Naive thymus-derived CD8-positive, alpha-beta T cell (primary cell): Measurements from ENCODE around the gene CNOT11. TPM values are rescaled to one million over a fixed set of nuclear protein-coding genes. Genes with fewer than 3 reads are reported as not detected.
"Not testable (repeated sequence)": the region's sequence is repeated elsewhere in the genome, so short reads cannot be mapped to it uniquely, and the experiment has no call there.

Experiments used
- ATAC-seq, 2 donors: fragments of 150-1000 bp; cut with Tn5 transposase in 1 of 2; sonication (Bioruptor Pico), chemical (Tn5 transposase) in 1 of 2; 1 replicate in 1 of 2; 2 replicates in 1 of 2; pipeline ENCODE4 v1.10.0; 2021; ENCODE audit warnings: mild to moderate bottlenecking in 2 of 2, moderate library complexity in 2 of 2
- POLR2A ChIA-PET: fragments of 350-600 bp; sonication (Branson Sonifier 250); formaldehyde crosslinking; loops from one replicate; lab custom pipeline; 2021; ENCODE audit warnings: antibody characterized with exemption; lab: Charles Lee
- DNase-seq, 10 donors: peaks; one replicate each; pipeline versions ENCODE4 v3.0.0 to v3.0.0-alpha.2; 2020 to 2022
- H3K27ac Mint-ChIP-seq, 10 donors: one replicate each; pipeline ENCODE4 v1.8.0; 2020 to 2022; ENCODE audit warnings: mild to moderate bottlenecking in 10 of 10, mixed read lengths in 10 of 10, moderate library complexity in 4 of 10, inconsistent platforms in 1 of 10
- H3K27me3 Mint-ChIP-seq, 5 donors: one replicate each; pipeline ENCODE4 v1.8.0; 2021 to 2022; ENCODE audit warnings: mixed read lengths in 5 of 5
- H3K36me3 Mint-ChIP-seq, 3 donors: one replicate each; pipeline ENCODE4 v1.8.0; 2020 to 2022; ENCODE audit warnings: mixed read lengths in 3 of 3, mild to moderate bottlenecking in 2 of 3, inconsistent platforms in 1 of 3
- H3K4me1 Mint-ChIP-seq, 4 donors: one replicate each; pipeline ENCODE4 v1.8.0; 2021 to 2022; ENCODE audit warnings: mixed read lengths in 4 of 4
- H3K4me3 Mint-ChIP-seq, 10 donors: one replicate each; pipeline ENCODE4 v1.8.0; 2020 to 2022; ENCODE audit warnings: mild to moderate bottlenecking in 10 of 10, mixed read lengths in 10 of 10, moderate library complexity in 6 of 10, inconsistent platforms in 1 of 10
- H3K9me3 Mint-ChIP-seq, 9 donors: one replicate each; pipeline ENCODE4 v1.8.0; 2020 to 2022; ENCODE audit warnings: mixed read lengths in 9 of 9, mild to moderate bottlenecking in 3 of 9, inconsistent platforms in 1 of 9, moderate library complexity in 1 of 9
- polyA plus RNA-seq, 3 donors: library from polyadenylated mRNA; unstranded; fragments of 300-500 nt; fragmentation: Illumina TruSeq; gene quantifications; one replicate each; pipeline ENCODE4 v1.2.3, GENCODE V29; 2021
- total RNA-seq, 8 experiments: library from RNA in 2 of 8; stranded (reverse) in 2 of 8; gene quantifications; one replicate each; pipeline ENCODE4 v1.2.3 and lab custom pipeline; 2021 to 2026

CNOT11 gene
- total and polyA plus RNA-seq, 5 experiments from 2014 or later: 51.6 to 69.3 (median 64.2) TPM

- Mint-ChIP-seq H3K4me1 (peaks cover 24 to 48% (median 38%) of the 10 kb centered on the region in 4 donors), H3K4me3 (peak overlapping the region in 5 of 10 donors; percentile 25 to 62 (median 50)), H3K27ac (peak overlapping the region in 7 of 10 donors; percentile 4 to 78 (median 35))
- not testable (repeated sequence) for ATAC-seq, DNase-seq, H3K9me3 Mint-ChIP-seq, H3K27me3 Mint-ChIP-seq, H3K36me3 Mint-ChIP-seq
- POLR2A ChIA-PET: interaction anchor here (0.8 to 1.9 kb wide), 7 partner anchors 18 to 671 kb away, joined by 3 to 8 read pairs (median 5); partner anchors contain the start of genes MAP4K4 and RPL31
Observed at GRCh38 chr2:101251246-101251781, 1.4 kb upstream of the CNOT11 start.

- Mint-ChIP-seq H3K27ac (peak overlapping the region; percentile 92 to 99 (median 96)), H3K4me3 (peak overlapping the region; percentile 91 to 96 (median 94)), H3K9me3 (no peaks in the 10 kb centered on the region), H3K27me3 (peaks cover 0 to 2% (median 0%) of the 10 kb centered on the region in 5 donors), H3K36me3 (peaks cover 0 to 14% (median 0%) of the 10 kb centered on the region in 3 donors), H3K4me1 (peaks cover 27 to 54% (median 44%) of the 10 kb centered on the region in 4 donors)
- POLR2A ChIA-PET: interaction anchor here (0.5 to 1.9 kb wide), 10 partner anchors 11 to 671 kb away, joined by 3 to 11 read pairs (median 4); partner anchors contain the start of genes MAP4K4, RNF149 and RPL31
- ATAC-seq (peak; percentile 37 to 42), DNase-seq (peak in 9 of 10 donors; percentile 12 to 70 (median 50))
Observed at GRCh38 chr2:101251844-101252407, 760 bp upstream of the CNOT11 start.

- Mint-ChIP-seq H3K27ac (peak overlapping the region; percentile 92 to 99 (median 96)), H3K27me3 (peaks cover 0 to 2% (median 0%) of the 10 kb centered on the region in 5 donors), H3K36me3 (peaks cover 0 to 25% (median 6%) of the 10 kb centered on the region in 3 donors), H3K9me3 (no peaks in the 10 kb centered on the region), H3K4me3 (peak overlapping the region; percentile 92 to 99 (median 96)), H3K4me1 (peaks cover 25 to 63% (median 55%) of the 10 kb centered on the region in 4 donors)
- ATAC-seq: peak; percentile 76
- peak in 7 of 10 donors; percentile 63 to 90 (median 72) for DNase-seq
- POLR2A ChIA-PET: interaction anchor here (0.5 to 1.9 kb wide), 13 partner anchors 8 to 721 kb away, joined by 3 to 11 read pairs (median 3); partner anchors contain the start of genes RNF149 and RPL31
Observed at GRCh38 chr2:101253013-101253702, 472 bp downstream of the CNOT11 start.

DNA sequence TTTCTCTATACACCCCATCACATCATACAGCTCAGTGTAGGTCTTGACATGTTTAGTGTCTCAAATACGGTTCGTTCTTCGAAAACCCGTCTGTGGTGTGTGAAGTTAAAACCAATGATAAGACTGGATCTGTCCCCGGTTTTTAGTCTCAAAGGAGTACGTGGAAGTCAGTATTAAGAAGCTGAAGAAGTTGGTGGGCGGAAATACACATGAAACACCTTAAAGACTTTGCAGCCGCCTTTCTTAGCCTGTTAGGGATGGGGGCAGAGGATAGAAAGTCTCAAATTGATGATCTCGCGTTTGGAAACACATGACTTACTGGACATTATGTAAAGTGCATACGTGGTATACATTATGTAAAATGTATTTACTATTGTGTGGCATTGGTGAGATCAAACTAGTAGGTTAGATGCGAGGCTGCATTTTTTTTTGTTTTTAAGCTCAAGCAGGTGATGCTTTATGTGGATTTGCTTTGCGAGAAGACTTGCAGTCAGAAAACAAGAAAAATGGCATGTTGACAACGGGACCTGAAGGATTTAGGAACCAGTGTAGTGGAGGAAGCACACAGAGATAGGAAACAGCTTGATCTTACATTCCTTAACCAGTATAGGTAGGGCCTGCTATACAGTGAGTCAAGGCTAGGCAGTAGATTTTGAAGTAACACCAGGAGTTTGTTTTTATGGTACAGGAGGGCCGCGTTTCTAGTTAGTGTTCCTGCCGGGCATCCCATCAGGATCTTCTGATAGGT lies 1.2 kb downstream of the CNOT11 start:
- DNase-seq (peak in 3 of 10 donors; percentile 27 to 33 (median 33)), ATAC-seq (peak in 1 of 2 donors; percentile 5)
- POLR2A ChIA-PET: interaction anchor here (0.5 to 1.8 kb wide), 11 partner anchors 8 to 696 kb away, joined by 3 to 11 read pairs (median 3); partner anchors contain the start of gene RNF149
- Mint-ChIP-seq H3K4me3 (peak overlapping the region; percentile 92 to 99 (median 96)), H3K27ac (peak overlapping the region; percentile 92 to 99 (median 96)), H3K27me3 (peaks cover 0 to 2% (median 0%) of the 10 kb centered on the region in 5 donors), H3K36me3 (peaks cover 0 to 31% (median 9%) of the 10 kb centered on the region in 3 donors), H3K4me1 (peaks cover 25 to 68% (median 59%) of the 10 kb centered on the region in 4 donors), H3K9me3 (no peaks in the 10 kb centered on the region)

GRCh38 chr2:101255501-101255900 lies 2.8 kb downstream of the CNOT11 start:
- Mint-ChIP-seq H3K36me3 (peaks cover 0 to 41% (median 14%) of the 10 kb centered on the region in 3 donors), H3K4me1 (peaks cover 25 to 80% (median 66%) of the 10 kb centered on the region in 4 donors), H3K27ac (peak overlapping the region; percentile 21 to 88 (median 69)), H3K4me3 (peak overlapping the region in 9 of 10 donors; percentile 26 to 92 (median 50)), H3K9me3 (no peaks in the 10 kb centered on the region), H3K27me3 (peaks cover 0 to 2% (median 0%) of the 10 kb centered on the region in 5 donors)
- DNase-seq (no peak), ATAC-seq (no peak)
- POLR2A ChIA-PET: interaction anchor here (0.6 to 1.1 kb wide), 3 partner anchors 10 to 79 kb away, joined by 3 to 5 read pairs (median 4); no protein-coding TSS in a partner anchor

DNA sequence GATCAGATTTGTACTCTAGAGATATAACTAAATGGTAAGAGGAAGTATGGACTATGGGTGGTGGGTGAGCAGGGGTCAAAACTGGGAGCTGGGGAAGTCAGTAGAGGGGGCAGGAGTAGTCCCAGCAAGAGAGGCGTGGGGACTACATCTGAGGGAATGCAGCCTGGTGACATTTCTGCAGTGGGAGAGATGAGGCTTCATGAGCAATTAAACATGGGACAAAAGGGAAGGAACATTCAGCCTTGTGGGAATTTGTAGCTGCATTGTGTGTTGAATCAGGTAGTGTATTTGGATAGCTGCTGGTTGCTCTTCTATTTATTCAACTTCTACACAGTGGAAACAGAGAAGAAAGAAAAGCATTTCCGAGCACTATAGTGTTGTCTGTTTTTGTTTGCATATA lies 3.6 kb downstream of the CNOT11 start:
- ATAC-seq (no peak), DNase-seq (no peak)
- Mint-ChIP-seq H3K4me1 (peaks cover 25 to 78% (median 70%) of the 10 kb centered on the region in 4 donors), H3K27me3 (peaks cover 0 to 2% (median 0%) of the 10 kb centered on the region in 5 donors), H3K36me3 (peaks cover 0 to 50% (median 14%) of the 10 kb centered on the region in 3 donors), H3K4me3 (peak overlapping the region in 9 of 10 donors; percentile 28 to 92 (median 56)), H3K27ac (peak overlapping the region in 9 of 10 donors; percentile 41 to 90 (median 72)), H3K9me3 (no peaks in the 10 kb centered on the region)
- POLR2A ChIA-PET: interaction anchor here (1.1 to 1.4 kb wide), 2 partner anchors 13 to 52 kb away, joined by 3 to 10 read pairs; partner anchors contain the start of gene RNF149

GRCh38 chr2:101258804-101259203 lies 6.1 kb downstream of the CNOT11 start:
- ATAC-seq: no peak

DNA sequence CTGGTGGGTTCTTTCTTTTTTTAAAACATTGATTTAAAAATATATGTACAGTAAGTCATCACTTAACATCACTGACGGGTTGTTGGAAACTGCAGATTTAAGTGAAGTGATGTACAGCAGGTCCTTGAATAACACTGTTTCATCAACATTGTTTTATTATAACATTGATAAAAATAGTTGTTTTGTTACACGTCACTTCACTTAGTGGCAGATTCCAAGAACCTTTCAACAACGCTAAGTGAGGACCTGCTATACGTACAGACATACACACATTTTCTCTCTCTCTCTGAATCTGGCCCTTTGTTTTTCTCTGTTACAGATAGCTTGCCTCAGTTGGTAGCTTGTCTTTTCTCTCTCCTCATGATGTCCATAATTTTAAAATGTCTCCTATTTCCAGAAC lies 9.5 kb downstream of the CNOT11 start:
- ATAC-seq (no peak), DNase-seq (no peak)
- peaks cover 13 to 47% (median 31%) of the 10 kb centered on the region in 4 donors for H3K4me1 Mint-ChIP-seq
- peaks cover 5 to 83% (median 27%) of the 10 kb centered on the region in 3 donors for H3K36me3 Mint-ChIP-seq
- H3K9me3 Mint-ChIP-seq: no peaks in the 10 kb centered on the region
- POLR2A ChIA-PET: no interaction called here
- H3K27me3 Mint-ChIP-seq: no peaks in the 10 kb centered on the region
- H3K27ac Mint-ChIP-seq: peak overlapping the region in 5 of 10 donors; percentile 43 to 88 (median 59)
- H3K4me3 Mint-ChIP-seq: no peak overlapping the region

More at GRCh38 chr2:101258804-101259203, 6.1 kb downstream of the CNOT11 start:
- DNase-seq: no peak
- POLR2A ChIA-PET: interaction anchor here (1.5 kb wide), 1 partner anchor 13 kb away, joined by 5 read pairs; no protein-coding TSS in a partner anchor
- H3K4me1 Mint-ChIP-seq: peaks cover 24 to 66% (median 57%) of the 10 kb centered on the region in 4 donors
- peaks cover 5 to 69% (median 14%) of the 10 kb centered on the region in 3 donors for H3K36me3 Mint-ChIP-seq
- no peaks in the 10 kb centered on the region for H3K27me3 Mint-ChIP-seq
- no peaks in the 10 kb centered on the region for H3K9me3 Mint-ChIP-seq
- H3K4me3 Mint-ChIP-seq: peak overlapping the region in 1 of 10 donors; percentile 6
- peak overlapping the region in 4 of 10 donors; percentile 8 to 75 (median 48) for H3K27ac Mint-ChIP-seq

DNA sequence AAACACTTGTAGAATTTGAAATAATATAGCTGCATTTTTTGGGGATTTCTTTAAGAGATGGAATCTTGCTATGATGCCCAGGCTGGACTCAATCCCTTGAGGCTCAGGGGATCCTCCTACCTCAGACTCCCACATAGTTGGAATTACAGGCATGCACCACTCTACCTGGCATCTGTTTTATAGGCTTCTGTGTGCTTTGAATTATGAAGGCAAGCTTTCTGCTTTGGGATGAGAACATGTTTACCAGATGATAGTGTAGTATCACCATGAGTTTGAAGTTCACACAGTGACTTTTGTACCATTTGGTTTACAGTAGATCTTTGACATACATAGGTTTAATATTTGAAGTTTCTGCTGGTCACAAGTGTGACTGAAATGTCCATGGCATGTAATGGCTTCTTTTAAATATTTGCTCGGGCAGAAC lies 10.7 kb downstream of the CNOT11 start:
- peaks cover 19 to 45% (median 32%) of the 10 kb centered on the region in 4 donors for H3K4me1 Mint-ChIP-seq
- no peaks in the 10 kb centered on the region for H3K9me3 Mint-ChIP-seq
- DNase-seq (no peak), ATAC-seq (no peak)
- no peaks in the 10 kb centered on the region for H3K27me3 Mint-ChIP-seq
- peaks cover 5 to 86% (median 21%) of the 10 kb centered on the region in 3 donors for H3K36me3 Mint-ChIP-seq
- POLR2A ChIA-PET: no interaction called here
- no peak overlapping the region for H3K4me3 Mint-ChIP-seq
- peak overlapping the region in 9 of 10 donors; percentile 8 to 80 (median 47) for H3K27ac Mint-ChIP-seq

DNA sequence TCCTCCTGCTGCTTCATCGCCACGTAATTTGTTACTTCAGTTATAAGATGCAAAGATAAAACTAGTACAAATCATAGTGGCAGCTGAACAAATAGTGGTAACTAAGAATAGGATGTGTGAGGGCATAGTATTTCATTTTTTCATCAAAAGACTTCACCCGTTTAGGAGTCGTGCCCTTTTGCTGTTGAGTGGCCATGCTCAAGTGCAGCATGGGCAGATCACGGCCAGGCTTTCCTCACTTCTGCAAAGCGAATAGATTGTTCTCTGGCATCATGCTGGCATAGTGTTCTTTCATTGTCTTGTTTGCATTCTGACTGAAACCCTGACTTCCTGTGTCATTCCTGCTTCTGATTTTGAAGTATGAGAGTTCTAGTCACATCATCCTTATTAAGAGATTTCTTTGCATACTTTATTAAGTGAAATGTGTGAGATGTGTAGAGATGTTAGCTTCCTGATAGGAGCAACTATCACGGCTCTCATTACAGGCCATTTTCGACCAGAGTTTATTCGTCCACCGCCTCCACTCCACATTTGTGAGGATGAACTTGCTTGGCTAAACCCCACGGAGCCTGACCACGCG lies 11.8 kb downstream of the CNOT11 start:
- POLR2A ChIA-PET: interaction anchor here (0.7 to 1.1 kb wide), 2 partner anchors 9 to 38 kb away, joined by 3 to 4 read pairs; no protein-coding TSS in a partner anchor
- Mint-ChIP-seq H3K36me3 (peaks cover 5 to 86% (median 13%) of the 10 kb centered on the region in 3 donors), H3K4me3 (no peak overlapping the region), H3K27me3 (no peaks in the 10 kb centered on the region), H3K27ac (peak overlapping the region in 7 of 10 donors; percentile 22 to 80 (median 49)), H3K9me3 (no peaks in the 10 kb centered on the region), H3K4me1 (peaks cover 16 to 35% (median 24%) of the 10 kb centered on the region in 4 donors)
- no peak for DNase-seq
- no peak for ATAC-seq
